ENCODE measurements around the gene CFAP68.

DNA sequence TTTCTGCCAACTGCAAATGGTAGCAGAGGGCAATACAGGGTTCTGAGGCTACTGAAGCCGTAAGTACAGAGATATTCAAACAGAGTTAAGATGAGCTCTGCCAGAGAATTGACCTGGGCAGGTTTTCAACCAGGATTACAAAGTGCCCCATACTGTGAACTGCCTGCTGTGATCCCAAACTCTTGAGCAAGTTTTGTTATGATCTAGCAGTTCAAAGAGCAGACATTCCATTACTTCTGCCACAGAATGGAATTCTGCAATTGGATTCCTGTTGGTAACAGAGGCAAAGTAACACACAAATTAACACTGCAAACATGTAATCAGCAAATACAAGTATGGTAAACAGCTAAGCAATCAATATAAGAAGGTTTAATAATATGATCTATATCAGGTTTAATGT lies 39.2 kb upstream of the CFAP68 start:
- TF ChIP-seq CTCF (IDR thresholded peaks at IDR 0.05 in 8 of 11, conservative IDR thresholded peaks at IDR 0.05 in 3 of 11) = no peak
- no peak for TF ChIP-seq POLR2A (IDR thresholded peaks at IDR 0.05)
- no peak for TF ChIP-seq POLR2AphosphoS5 (IDR thresholded peaks at IDR 0.05)

Data from spleen (tissue), 7 donors.